GM12801 (cell line): Measurements from ENCODE around the gene TENM4.

Experiments
- CTCF ChIP-seq: IDR thresholded peaks from one replicate; pipeline ENCODE4 v1.5.1; 2011; ENCODE audit warnings: control low read depth; ENCODE audit not compliant: insufficient read length; ENCODE audit errors: extremely low read depth

TENM4 gene

GRCh38 chr11:79196950-79197349 is 243.9 kb downstream of the TENM4 start:
- no peak for TF ChIP-seq CTCF

GRCh38 chr11:79195209-79195608 is 245.6 kb downstream of the TENM4 start:
- TF ChIP-seq CTCF, result no peak

- no peak for TF ChIP-seq CTCF
Observed at GRCh38 chr11:79193663-79194310, 247.0 kb downstream of the TENM4 start.

GRCh38 chr11:79192836-79193235 is 248.0 kb downstream of the TENM4 start:
- TF ChIP-seq CTCF, result no peak

GRCh38 chr11:79189601-79190000 is 251.2 kb downstream of the TENM4 start:
- no peak for TF ChIP-seq CTCF

GRCh38 chr11:79189055-79189454 is 251.8 kb downstream of the TENM4 start:
- TF ChIP-seq CTCF, result no peak

- no peak for TF ChIP-seq CTCF
Observed at GRCh38 chr11:79186669-79187068, 254.2 kb downstream of the TENM4 start.

GRCh38 chr11:79185351-79185750 is 255.5 kb downstream of the TENM4 start:
- no peak for TF ChIP-seq CTCF
